Brain microvascular endothelial cell (primary cell): ENCODE results near the gene SRPRB.
"Not testable (repeated sequence)": the region's sequence is repeated elsewhere in the genome, so short reads cannot be mapped to it uniquely, and the experiment has no call there.

Experiments
- DNase-seq: peaks from one replicate; pipeline ENCODE4 v3.0.0-alpha.2; 2020
- H3K27ac ChIP-seq: fragments of 250-450 bp; sonication (Bioruptor Pico); 2 replicates; pipeline ENCODE4 v1.5.1; 2020; ENCODE audit warnings: mild to moderate bottlenecking, moderate library complexity
- H3K27me3 ChIP-seq: fragments of 250-450 bp; sonication (Bioruptor Pico); replicated peaks from 2 replicates; pipeline ENCODE4 v1.5.1; 2020; ENCODE audit warnings: mild to moderate bottlenecking
- H3K36me3 ChIP-seq: fragments of 250-450 bp; sonication (Bioruptor Pico); replicated peaks from 2 replicates; pipeline ENCODE4 v1.5.1; 2020; ENCODE audit warnings: mild to moderate bottlenecking
- H3K4me3 ChIP-seq: 2 replicates; pipeline ENCODE4 v1.5.1; 2011; ENCODE audit warnings: low read depth, mild to moderate bottlenecking, control low read depth, low read length, moderate library complexity
- in situ Hi-C: cut with HindIII; loops from 2 replicates; pipeline ENCODE4 v1.10.0; 2017; ENCODE audit warnings: low sequenced_read_pairs, low pct_ligation_motif_present
- TF ChIP-seq, protein P1 (sequence below): IDR thresholded peaks from 2 replicates; pipeline ENCODE4 v1.5.1; 2011; ENCODE audit warnings: low read depth, mild to moderate bottlenecking, moderate library complexity, low read length, control low read depth, inconsistent platforms; ENCODE audit errors: missing control alignments

Gene SRPRB

DNA sequence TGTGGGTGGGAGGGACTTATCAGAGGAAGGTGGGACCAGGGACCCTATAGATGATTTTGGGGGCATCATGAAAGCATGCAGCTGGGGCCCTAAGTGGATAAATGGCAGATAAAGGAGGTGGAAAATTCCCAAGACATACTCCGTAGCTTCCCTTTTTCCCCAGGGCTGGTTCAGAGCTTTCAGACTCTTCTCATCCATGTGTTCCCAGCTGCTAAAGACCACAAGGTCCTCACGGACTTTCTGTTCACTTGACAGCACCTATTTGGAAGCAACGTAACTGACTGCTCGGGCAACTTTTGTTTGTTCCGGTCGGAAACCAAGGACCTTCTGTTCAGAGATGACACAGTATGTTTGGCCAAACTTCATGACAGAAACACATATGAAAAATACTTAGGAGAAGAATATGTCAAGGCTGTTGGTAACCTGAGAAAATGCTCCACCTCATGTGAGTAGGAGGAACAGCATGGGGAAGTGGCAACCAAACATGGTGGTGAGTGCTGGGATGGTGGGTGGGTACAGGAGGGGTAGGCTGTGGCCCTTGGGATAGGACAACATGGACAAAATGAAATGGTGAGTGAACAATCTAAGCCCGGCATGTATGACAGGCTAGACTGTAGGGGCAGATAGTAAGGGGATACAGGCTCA lies 28.7 kb upstream of the SRPRB start:
- H3K27me3 ChIP-seq, result no peaks in the 10 kb centered on the region
- H3K4me3 ChIP-seq, result no peak overlapping the region
- no peak overlapping the region for H3K27ac ChIP-seq
- no peaks in the 10 kb centered on the region for H3K36me3 ChIP-seq
- TF ChIP-seq, protein P1, sequence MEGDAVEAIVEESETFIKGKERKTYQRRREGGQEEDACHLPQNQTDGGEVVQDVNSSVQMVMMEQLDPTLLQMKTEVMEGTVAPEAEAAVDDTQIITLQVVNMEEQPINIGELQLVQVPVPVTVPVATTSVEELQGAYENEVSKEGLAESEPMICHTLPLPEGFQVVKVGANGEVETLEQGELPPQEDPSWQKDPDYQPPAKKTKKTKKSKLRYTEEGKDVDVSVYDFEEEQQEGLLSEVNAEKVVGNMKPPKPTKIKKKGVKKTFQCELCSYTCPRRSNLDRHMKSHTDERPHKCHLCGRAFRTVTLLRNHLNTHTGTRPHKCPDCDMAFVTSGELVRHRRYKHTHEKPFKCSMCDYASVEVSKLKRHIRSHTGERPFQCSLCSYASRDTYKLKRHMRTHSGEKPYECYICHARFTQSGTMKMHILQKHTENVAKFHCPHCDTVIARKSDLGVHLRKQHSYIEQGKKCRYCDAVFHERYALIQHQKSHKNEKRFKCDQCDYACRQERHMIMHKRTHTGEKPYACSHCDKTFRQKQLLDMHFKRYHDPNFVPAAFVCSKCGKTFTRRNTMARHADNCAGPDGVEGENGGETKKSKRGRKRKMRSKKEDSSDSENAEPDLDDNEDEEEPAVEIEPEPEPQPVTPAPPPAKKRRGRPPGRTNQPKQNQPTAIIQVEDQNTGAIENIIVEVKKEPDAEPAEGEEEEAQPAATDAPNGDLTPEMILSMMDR, result no peak
- in situ Hi-C loops, result no loop called here
- DNase-seq, result no peak

DNA sequence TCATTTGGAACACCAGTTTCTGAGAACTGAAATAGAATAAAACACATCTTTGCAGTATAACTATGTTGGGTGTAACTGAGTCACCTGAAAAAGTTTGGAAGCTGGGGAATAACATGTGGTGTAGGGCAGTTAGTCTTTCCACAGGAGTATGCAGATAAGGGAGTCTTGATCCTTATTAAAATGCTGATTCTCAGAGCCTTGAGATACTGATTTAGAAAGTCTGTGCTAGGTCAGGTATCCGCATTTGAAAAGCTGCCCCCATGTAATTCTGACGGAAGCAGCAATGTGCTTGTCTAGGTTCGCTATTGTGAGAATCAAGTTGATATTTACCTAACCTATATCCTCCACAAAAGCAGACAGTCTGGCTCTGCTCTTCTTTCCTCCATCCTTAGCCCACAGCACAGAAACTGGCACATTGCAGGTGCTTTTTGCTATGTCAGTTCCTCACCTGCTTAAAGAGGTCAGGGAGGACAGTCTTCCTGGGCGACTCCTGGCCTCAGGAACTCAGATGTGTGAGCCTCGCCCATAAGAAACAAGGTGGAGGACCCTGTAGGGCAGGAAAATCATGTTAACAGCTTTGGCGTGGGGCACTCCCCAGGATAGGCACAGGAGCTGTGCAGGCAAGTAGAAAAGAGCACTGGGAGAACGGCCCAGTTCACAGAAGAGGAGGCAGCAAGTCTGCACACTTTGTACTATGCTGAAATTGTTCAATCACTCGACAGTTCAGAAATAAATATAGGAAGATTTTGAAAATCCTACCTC lies 27.6 kb upstream of the SRPRB start:
- H3K27ac ChIP-seq, result no peak overlapping the region
- H3K27me3 ChIP-seq, result no peaks in the 10 kb centered on the region
- in situ Hi-C loops, result no loop called here
- no peaks in the 10 kb centered on the region for H3K36me3 ChIP-seq
- TF ChIP-seq, protein P1, result no peak
- no peak for DNase-seq
- no peak overlapping the region for H3K4me3 ChIP-seq

DNA sequence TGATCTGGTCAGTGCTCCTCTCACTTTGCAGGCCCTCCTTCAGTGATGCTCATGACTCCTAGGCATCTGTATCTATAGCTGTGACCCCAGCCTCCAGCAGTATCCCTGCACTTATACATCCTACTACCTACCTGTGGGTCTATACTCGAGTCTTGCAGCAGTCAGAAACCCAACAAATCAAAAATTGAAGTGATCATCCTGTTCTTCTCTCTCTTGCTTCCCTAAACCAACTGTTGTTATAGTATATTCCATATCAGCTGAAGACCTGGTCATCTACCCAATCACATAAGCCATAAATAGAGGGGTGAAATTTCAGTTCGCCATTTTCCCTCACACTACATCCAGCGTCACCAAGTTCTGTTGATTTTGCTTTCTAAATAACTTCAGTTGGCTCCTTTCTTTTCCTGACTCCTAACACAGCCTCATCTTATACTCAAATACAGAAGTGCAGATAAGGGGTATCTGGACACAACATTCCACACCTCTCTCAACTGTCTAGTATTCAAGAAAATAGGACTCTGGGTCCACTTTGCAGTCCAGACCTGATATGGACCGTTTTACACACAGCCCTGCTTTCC lies 25.9 kb upstream of the SRPRB start:
- in situ Hi-C loops, result no loop called here
- no peak for DNase-seq
- TF ChIP-seq, protein P1, result no peak
- Histone ChIP-seq H3K4me3 (no peak overlapping the region), H3K27me3 (no peaks in the 10 kb centered on the region), H3K36me3 (no peaks in the 10 kb centered on the region), H3K27ac (no peak overlapping the region)

- H3K27ac ChIP-seq, DNase-seq, in situ Hi-C loops, H3K36me3 ChIP-seq, H3K27me3 ChIP-seq, H3K4me3 ChIP-seq: not testable (repeated sequence)
Measured at GRCh38 chr3:133780756-133781155, 24.9 kb upstream of the SRPRB start.

GRCh38 chr3:133781570-133781969 lies 24.0 kb upstream of the SRPRB start:
- H3K27ac ChIP-seq, result no peak overlapping the region
- TF ChIP-seq, protein P1, result no peak
- in situ Hi-C loops, result no loop called here

GRCh38 chr3:133782454-133782853 lies 23.2 kb upstream of the SRPRB start:
- in situ Hi-C loops, result no loop called here
- H3K27me3 ChIP-seq, result no peaks in the 10 kb centered on the region

More at GRCh38 chr3:133781570-133781969, 24.0 kb upstream of the SRPRB start:
- H3K36me3 ChIP-seq, result no peaks in the 10 kb centered on the region
- no peak overlapping the region for H3K4me3 ChIP-seq
- no peaks in the 10 kb centered on the region for H3K27me3 ChIP-seq
- DNase-seq, result no peak

More at GRCh38 chr3:133782454-133782853, 23.2 kb upstream of the SRPRB start:
- H3K36me3 ChIP-seq, result no peaks in the 10 kb centered on the region
- TF ChIP-seq, protein P1, result no peak
- no peak for DNase-seq
- H3K4me3 ChIP-seq, result no peak overlapping the region
- H3K27ac ChIP-seq, result no peak overlapping the region
